RCC 7860 (cell line): ENCODE measurements around the gene ZNF32.

Source experiments
- DNase-seq: peaks from one replicate; pipeline ENCODE4 v3.0.0-alpha.2; 2015; ENCODE audit warnings: low spot score
- FAIRE-seq: peaks from 2 replicates; lab custom pipeline; 2012; peaks lifted over from hg19 to GRCh38; lab: Jason Lieb, UNC

The ZNF32 gene, protein sequence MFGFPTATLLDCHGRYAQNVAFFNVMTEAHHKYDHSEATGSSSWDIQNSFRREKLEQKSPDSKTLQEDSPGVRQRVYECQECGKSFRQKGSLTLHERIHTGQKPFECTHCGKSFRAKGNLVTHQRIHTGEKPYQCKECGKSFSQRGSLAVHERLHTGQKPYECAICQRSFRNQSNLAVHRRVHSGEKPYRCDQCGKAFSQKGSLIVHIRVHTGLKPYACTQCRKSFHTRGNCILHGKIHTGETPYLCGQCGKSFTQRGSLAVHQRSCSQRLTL

DNA sequence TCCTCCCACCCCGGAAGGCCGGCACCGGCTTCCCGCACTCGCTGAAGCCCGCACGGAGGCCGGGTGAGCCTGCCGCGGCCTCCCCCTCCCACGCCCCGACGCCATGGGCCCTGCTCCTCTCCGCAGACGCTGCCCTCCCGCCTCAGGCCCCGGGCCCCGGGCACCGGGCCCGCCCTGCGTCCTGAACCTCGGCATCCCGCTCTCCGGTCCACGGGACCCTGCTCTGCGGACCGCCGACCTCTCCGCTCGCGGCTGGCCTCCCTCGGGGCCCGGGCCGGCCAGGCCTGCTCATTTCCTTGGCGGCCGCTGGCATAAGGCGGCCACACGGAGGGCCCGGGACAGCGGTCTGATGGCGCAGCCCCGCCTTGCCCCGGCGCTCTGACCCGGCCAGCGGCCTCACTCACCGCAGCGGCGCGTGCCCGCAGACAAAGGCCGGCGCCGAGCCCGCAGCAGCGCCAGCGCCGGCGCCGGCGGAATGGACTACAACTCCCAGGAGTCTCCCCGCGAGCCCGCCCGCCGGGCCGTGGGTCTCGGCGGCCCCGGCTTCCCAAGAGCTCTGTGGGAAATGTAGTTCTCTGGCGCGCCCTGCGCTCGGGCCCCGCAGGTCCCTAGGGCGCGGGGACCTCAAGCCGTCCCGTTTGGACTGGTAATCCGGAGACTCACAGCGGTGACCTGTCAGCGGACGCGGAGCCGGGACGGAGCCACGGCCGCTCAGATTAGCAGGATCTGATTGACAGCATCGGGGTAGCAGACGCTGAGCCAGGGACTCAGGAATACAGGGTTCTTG lies at the start of gene ZNF32:
Gene ZNF32 (minus strand): TSS at position 484 of the 787 bp plus-strand sequence. CDS start 2,748 bp downstream, outside the sequence.
- FAIRE-seq (no peak), DNase-seq (peak; percentile 56)

DNA sequence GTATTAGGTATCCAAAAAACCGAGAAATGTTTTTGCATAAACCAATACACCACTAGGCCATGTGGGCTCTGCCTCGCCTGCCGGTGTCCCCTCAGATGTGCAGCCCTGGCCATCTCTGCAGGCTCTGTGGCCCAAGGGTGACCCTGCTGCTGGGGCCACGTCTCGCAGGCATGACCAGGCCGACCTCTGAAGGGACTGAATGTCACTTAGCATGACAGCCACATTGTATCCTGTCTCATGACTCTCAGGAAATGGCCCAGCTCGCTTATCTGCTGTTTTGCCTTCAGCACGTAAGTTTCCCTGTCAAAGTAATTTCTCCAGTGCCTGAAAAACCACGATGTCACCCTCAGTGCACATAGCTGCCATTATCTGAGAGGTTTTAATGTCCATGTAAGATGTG lies 49.5 kb upstream of the ZNF32 start:
- peak; percentile 28 for DNase-seq
- FAIRE-seq = no peak

- DNase-seq = no peak
- no peak for FAIRE-seq
Measured at GRCh38 chr10:43696909-43697483, 48.3 kb upstream of the ZNF32 start.

DNA sequence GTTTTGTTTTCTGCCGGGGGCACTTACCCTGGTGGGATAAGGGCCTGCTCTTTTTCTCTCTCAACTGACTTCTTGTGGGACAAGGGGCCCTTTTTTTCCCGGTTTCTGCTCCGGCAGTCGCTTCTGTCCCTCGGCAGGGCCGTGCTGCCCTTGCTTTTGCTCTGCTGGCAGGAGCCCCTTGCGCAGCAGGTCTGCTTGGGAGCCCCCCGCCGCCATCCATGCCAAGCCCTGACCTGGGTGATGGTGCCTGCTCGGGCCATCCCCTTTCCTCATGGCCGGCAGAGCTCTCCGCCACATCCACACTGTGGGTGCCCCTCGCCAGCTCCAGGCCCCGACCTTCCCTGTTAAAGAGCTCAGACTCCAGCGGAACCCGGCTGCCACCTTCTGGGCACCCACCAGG lies 47.0 kb upstream of the ZNF32 start:
- DNase-seq (no peak), FAIRE-seq (no peak)

GRCh38 chr10:43695321-43695720 lies 46.6 kb upstream of the ZNF32 start:
- no peak for DNase-seq
- FAIRE-seq = no peak

- DNase-seq (no peak), FAIRE-seq (no peak)
Measured at GRCh38 chr10:43694526-43694925, 45.8 kb upstream of the ZNF32 start.

DNA sequence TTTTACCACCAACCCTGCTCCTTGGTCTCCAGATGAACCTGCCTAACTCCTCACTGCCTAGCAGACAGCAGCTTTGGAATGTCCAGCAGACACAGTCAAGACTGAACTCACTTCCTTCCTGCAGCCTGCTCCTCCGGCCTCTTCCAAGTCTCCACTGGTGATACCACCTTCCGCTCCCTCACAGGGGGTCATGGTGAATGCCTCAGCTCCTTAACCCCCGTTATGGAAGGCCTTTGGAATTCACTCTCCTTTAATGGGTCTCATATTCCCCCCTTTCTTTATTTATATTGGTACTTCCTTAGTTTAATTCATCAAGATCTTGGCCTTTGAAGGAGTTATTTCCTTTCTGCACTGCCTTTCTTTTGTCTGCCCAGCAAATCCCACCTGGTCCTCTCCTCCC lies 44.9 kb upstream of the ZNF32 start:
- no peak for DNase-seq
- no peak for FAIRE-seq

- FAIRE-seq (no peak), DNase-seq (no peak)
Measured at GRCh38 chr10:43692051-43692825, 43.6 kb upstream of the ZNF32 start.

DNA sequence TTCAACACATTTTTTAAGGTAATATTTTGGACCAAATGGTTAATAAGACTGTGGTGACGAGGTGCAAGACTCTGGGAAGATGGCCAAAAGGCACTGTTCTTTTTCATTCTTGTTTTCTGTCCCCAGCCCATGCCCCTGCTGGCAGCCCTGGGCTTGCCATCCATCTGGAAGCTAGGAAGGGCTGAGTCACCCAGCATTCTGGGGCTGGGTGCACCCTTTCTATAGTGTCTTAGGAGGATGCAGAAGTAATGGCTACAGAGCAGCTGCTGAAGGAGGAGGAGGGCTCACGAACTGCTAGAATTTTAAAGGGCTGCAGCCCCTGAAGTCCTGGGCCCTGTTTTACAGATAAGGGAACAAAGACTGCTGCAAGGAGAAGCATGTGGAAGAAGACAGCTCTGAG lies 42.8 kb upstream of the ZNF32 start:
- DNase-seq (no peak), FAIRE-seq (no peak)

- DNase-seq (peak; percentile 44), FAIRE-seq (no peak)
Measured at GRCh38 chr10:43689955-43690771, 41.5 kb upstream of the ZNF32 start.

DNA sequence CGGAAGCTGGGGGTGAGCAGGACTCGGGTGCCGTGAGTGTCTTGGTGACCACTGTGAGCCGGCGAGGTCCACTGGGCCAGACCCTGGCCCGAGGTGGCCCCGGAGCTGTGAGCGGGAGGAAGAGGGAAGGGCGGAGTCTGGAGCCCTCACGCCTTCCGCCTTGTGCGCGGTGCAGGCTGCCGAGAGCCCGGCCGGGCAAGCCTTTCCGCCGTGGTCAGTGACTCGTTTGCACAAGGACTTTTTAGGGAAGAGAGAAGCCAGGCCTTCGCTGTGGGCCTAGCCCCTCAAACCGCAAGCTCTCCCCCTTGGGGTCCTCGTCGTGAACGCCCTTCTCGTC lies 40.9 kb upstream of the ZNF32 start:
- FAIRE-seq = no peak
- no peak for DNase-seq

DNA sequence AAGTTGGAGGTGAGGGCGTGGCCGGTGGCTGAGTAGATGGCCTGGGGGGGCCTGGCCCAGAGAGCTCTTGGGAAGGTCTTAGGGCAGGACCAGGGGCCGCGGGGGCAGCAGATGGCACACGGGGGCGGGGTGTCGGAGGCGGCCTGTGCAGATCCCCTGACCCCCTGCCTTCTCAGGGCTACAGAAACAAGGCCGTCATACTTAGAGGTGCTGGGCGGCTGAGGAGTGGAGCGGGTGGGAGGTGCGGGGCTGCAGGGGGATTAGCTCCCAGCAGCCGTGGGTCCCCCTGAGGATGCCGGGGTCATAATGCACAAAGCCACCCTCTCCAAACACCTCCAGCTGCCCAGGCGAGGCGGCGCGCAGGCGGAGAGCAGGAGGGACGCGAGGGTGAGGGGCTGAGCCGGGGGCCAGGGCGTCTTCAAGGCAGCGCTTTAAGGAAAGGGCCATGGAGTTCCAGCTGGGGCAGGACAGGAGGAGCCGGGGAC lies 40.4 kb upstream of the ZNF32 start:
- DNase-seq (no peak), FAIRE-seq (no peak)

- FAIRE-seq = no peak
Measured at GRCh38 chr10:43688348-43688892, 39.7 kb upstream of the ZNF32 start.

DNA sequence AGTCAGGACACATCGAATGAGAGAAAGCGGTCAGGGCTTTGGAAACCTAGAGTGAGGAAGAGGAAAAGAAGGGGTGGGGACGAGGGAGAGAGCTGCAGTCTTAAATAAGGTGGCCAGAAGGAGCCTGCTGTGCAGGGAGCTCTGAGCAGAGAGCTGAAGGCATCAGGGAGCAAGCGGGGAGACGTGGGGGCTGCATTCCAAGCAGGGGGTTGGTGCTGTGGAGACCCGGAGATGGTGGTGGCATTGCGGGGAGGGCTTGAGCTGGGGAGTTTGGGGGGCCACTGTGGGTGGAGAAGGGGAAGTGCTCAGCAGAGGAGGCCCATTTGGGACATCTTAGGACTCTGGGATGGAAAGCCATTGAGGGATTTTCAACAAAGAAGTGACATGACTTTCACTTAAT lies 38.7 kb upstream of the ZNF32 start:
- no peak for FAIRE-seq
- DNase-seq = no peak

More at GRCh38 chr10:43688348-43688892, 39.7 kb upstream of the ZNF32 start:
- no peak for DNase-seq

DNA sequence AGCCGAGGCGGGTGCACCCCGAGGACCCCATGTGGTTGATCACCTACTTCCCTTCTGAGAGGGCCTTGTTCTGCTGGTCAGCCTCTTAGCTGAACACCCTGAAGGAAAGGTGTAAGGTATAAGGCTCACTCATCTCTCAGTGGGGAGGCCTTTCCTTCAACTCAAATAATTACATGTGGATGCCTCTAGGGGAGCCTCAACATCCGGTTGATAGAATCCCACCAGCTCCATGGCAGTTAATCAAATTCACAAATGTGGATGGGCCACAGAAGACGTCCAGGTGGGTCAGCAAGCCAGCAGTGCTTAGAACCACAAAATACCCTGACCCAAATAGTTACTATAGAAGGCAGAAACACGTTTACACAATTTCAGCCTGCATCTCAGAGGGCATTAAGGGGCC lies 37.7 kb upstream of the ZNF32 start:
- DNase-seq = no peak
- FAIRE-seq = no peak

DNA sequence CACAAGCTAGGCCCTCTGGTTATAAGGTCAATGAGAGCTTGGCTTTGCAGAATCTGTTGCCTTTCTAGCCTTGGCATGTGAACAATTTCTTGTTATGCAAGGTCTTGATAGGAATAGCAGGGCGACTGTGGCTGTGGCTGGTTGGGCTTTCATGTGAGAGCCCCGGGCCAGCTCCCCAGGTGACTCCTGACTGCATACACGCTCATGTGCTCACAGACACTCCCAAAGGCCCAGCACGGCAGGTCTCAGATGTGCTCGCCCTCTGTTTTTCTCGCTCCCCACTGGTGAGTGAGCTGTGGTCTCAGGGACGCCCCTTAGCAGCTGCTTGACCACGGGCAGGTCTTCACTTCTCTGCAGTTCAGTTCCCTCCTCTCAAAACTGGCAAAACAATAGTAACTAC lies 37.1 kb upstream of the ZNF32 start:
- no peak for DNase-seq
- FAIRE-seq = no peak

DNA sequence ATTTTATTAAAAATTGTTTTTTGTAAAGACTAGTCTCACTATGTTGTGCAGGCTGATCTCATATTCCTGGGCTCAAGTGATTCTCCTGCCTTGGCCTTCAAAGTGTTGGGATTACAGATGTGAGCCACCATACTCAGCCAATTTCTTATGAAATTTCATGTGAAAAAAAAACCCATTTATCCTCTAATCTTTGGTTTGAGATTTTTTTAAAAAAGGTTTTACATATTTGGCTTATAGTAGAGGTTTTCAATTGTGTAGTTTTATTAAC lies 35.5 kb upstream of the ZNF32 start:
- no peak for FAIRE-seq

GRCh38 chr10:43683451-43684291 lies 35.0 kb upstream of the ZNF32 start:
- FAIRE-seq = no peak
- DNase-seq = no peak

More for the DNA sequence above, 35.5 kb upstream of the ZNF32 start:
- no peak for DNase-seq

DNA sequence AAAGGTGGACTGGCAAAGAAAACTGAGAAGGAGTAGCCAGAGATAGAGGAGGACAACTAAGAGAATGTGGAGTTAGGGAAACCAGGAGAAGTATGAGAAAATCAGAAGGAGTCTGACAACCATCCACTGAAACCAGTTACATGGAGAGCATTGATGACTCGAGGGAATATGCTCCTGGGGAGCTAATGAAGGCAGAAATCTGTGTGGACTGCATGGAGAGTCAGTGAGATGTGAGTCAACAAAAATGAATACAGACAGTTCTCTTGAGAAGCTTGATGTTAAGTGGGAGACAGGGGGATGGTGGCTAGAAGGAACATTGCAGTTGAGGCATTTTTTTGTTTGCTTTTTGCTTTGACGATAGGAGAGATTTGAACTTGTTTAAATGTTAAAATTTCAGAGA lies 34.3 kb upstream of the ZNF32 start:
- no peak for FAIRE-seq
- no peak for DNase-seq
